Liver (tissue), 9 donors: ENCODE results near the gene ZNF574. TPM values are rescaled to one million over a fixed set of nuclear protein-coding genes. Genes with fewer than 3 reads are reported as not detected.

ENCODE experiments used
- DNase-seq: peaks from one replicate; pipeline ENCODE4 v3.0.0-alpha.2; 2017; ENCODE audit warnings: low spot score
- H3K27ac ChIP-seq, 2 donors: one replicate each; pipeline ENCODE4 v1.7.0; 2013; ENCODE audit warnings: inconsistent platforms in 2 of 2, low read length in 2 of 2, control low read depth in 1 of 2, low read depth in 1 of 2, mild to moderate bottlenecking in 1 of 2
- H3K27me3 ChIP-seq, 4 donors: one replicate each; pipeline versions ENCODE4 v1.6.1 to v1.7.0; 2013; ENCODE audit warnings: low read length in 3 of 4, inconsistent platforms in 1 of 4, mild to moderate bottlenecking in 1 of 4, moderate library complexity in 1 of 4; ENCODE audit not compliant: control insufficient read depth in 4 of 4, insufficient read depth in 4 of 4
- H3K36me3 ChIP-seq, 4 donors: one replicate each; pipeline versions ENCODE4 v1.6.1 to v1.7.0; 2013; ENCODE audit warnings: low read length in 3 of 4, mild to moderate bottlenecking in 3 of 4, low read depth in 1 of 4, moderate library complexity in 1 of 4; ENCODE audit not compliant: control insufficient read depth in 4 of 4, insufficient read depth in 3 of 4
- H3K4me1 ChIP-seq, 4 donors: one replicate each; pipeline versions ENCODE4 v1.6.1 to v1.7.0; 2013; ENCODE audit warnings: low read length in 3 of 4, mild to moderate bottlenecking in 3 of 4, moderate library complexity in 1 of 4; ENCODE audit not compliant: control insufficient read depth in 4 of 4, insufficient read depth in 4 of 4
- H3K4me3 ChIP-seq, 3 donors: one replicate each; pipeline versions ENCODE4 v1.6.1 to v1.7.0; 2013; ENCODE audit warnings: low read length in 3 of 3, control low read depth in 1 of 3, low read depth in 1 of 3, mild to moderate bottlenecking in 1 of 3
- H3K9ac ChIP-seq, 2 donors: one replicate each; pipeline ENCODE4 v1.7.0; 2013; ENCODE audit warnings: low read length in 2 of 2, mild to moderate bottlenecking in 2 of 2, moderate library complexity in 2 of 2, control low read depth in 1 of 2, low read depth in 1 of 2
- H3K9me3 ChIP-seq, 4 donors: one replicate each; pipeline versions ENCODE4 v1.6.1 to v1.7.0; 2013; ENCODE audit warnings: low read length in 3 of 4; ENCODE audit not compliant: control insufficient read depth in 4 of 4
- ATF3 ChIP-seq: IDR thresholded peaks from 2 replicates; pipeline ENCODE4 v1.6.1; 2016; ENCODE audit warnings: antibody characterized with exemption
- CTCF ChIP-seq: fragments of 150-350 bp; IDR thresholded peaks from 2 replicates; pipeline ENCODE4 v1.5.1; 2017; ENCODE audit warnings: improper control_type of control experiment, low read depth, low read length; ENCODE audit not compliant: missing input control
- EGR1 ChIP-seq, 2 donors: IDR thresholded peaks; 2 replicates each; pipeline ENCODE4 v1.6.1; 2016 to 2018; ENCODE audit warnings: antibody characterized with exemption in 2 of 2, low read depth in 2 of 2
- FOXA1 ChIP-seq: IDR thresholded peaks from 2 replicates; pipeline ENCODE4 v1.6.1; 2016; ENCODE audit warnings: antibody characterized with exemption
- FOXA2 ChIP-seq: IDR thresholded peaks from 2 replicates; pipeline ENCODE4 v1.6.1; 2016; ENCODE audit warnings: antibody characterized with exemption
- HNF4G ChIP-seq: IDR thresholded peaks from 2 replicates; pipeline ENCODE4 v1.6.1; 2016; ENCODE audit warnings: antibody characterized with exemption
- JUND ChIP-seq, 2 donors: IDR thresholded peaks; 2 replicates each; pipeline ENCODE4 v1.6.1; 2016; ENCODE audit warnings: antibody characterized with exemption in 2 of 2
- MAX ChIP-seq: IDR thresholded peaks from 2 replicates; pipeline ENCODE4 v1.6.1; 2016; ENCODE audit warnings: antibody characterized with exemption
- NR2F2 ChIP-seq: IDR thresholded peaks from 2 replicates; pipeline ENCODE4 v1.6.1; 2016; ENCODE audit warnings: antibody characterized with exemption
- RAD21 ChIP-seq, 2 donors: IDR thresholded peaks; 2 replicates each; pipeline ENCODE4 v1.6.1; 2016; ENCODE audit warnings: antibody characterized with exemption in 2 of 2, mild to moderate bottlenecking in 2 of 2
- RXRA ChIP-seq, 2 donors: IDR thresholded peaks; 2 replicates each; pipeline ENCODE4 v1.6.1; 2017 to 2018; ENCODE audit warnings: antibody characterized with exemption in 2 of 2, mild to moderate bottlenecking in 1 of 2
- SP1 ChIP-seq: IDR thresholded peaks from 2 replicates; pipeline ENCODE4 v1.6.1; 2018; ENCODE audit warnings: antibody characterized with exemption, mild to moderate bottlenecking
- TAF1 ChIP-seq: conservative IDR thresholded peaks from 2 replicates; pipeline ENCODE4 v1.6.1; 2016; ENCODE audit warnings: antibody characterized with exemption, mild to moderate bottlenecking
- ZBTB33 ChIP-seq: IDR thresholded peaks from 2 replicates; pipeline ENCODE4 v1.6.1; 2016; ENCODE audit warnings: antibody characterized with exemption
- WGBS: extraction: QIAGEN DNeasy Blood & Tissue Kit; methylation state at CpG from one replicate; pipeline ENCODE4 v1.1.7; 2013; 5-methylcytosine and 5-hydroxymethylcytosine counted together
- polyA plus RNA-seq, 2 donors: library from polyadenylated mRNA; stranded (reverse) in 1 of 2; unstranded in 1 of 2; fragments of 200-250 nt in 1 of 2; fragments of >200 nt in 1 of 2; fragmentation: Nextera tagmentation in 1 of 2; extraction: Ambion mirVana in 1 of 2; gene quantifications; one replicate each; pipeline versions ENCODE4 v1.2.1 to v1.2.3, GENCODE V29; 2013 to 2015
- total RNA-seq, 2 donors: library from RNA; depleted of rRNA; stranded (reverse); fragments of >200 nt; gene quantifications; one replicate each; pipeline ENCODE4 v1.2.3, GENCODE V29; 2014
- donor health status: healthy.
- donor health status: healthy.
- donor health status: healthy.
- donor health status: healthy.
- donor health status: healthy.

The ZNF574 gene
- total and polyA plus RNA-seq, 4 donors = 3.3 to 7.4 (median 6.5) TPM

GRCh38 chr19:42032431-42032830 lies 43.5 kb upstream of the ZNF574 start:
- DNase-seq = no peak
- H3K9me3 ChIP-seq = no peaks in the 10 kb centered on the region
- no peak overlapping the region for H3K9ac ChIP-seq
- H3K4me1 ChIP-seq = no peaks in the 10 kb centered on the region
- H3K36me3 ChIP-seq = no peaks in the 10 kb centered on the region
- no peak overlapping the region for H3K4me3 ChIP-seq
- WGBS = 64% methylated on average over 5 of the region's 5 CpGs
- TF ChIP-seq FOXA2 = no peak
- no peak for TF ChIP-seq RAD21 (IDR thresholded peaks at IDR 0.05)
- TF ChIP-seq HNF4G = no peak
- no peak for TF ChIP-seq CTCF
- no peak for TF ChIP-seq ZBTB33
- TF ChIP-seq NR2F2 = no peak
- TF ChIP-seq JUND (IDR thresholded peaks at IDR 0.05) = no peak
- TF ChIP-seq ATF3 = no peak
- no peak for TF ChIP-seq MAX
- no peaks in the 10 kb centered on the region for H3K27me3 ChIP-seq
- no peak overlapping the region for H3K27ac ChIP-seq

GRCh38 chr19:42033413-42033812 lies 42.6 kb upstream of the ZNF574 start:
- Histone ChIP-seq H3K27ac (no peak overlapping the region), H3K36me3 (no peaks in the 10 kb centered on the region), H3K9ac (no peak overlapping the region), H3K4me3 (no peak overlapping the region), H3K27me3 (no peaks in the 10 kb centered on the region), H3K9me3 (no peaks in the 10 kb centered on the region), H3K4me1 (no peaks in the 10 kb centered on the region)
- no peak for DNase-seq
- WGBS = 66% methylated on average over 5 of the region's 5 CpGs
- TF ChIP-seq FOXA1 (no peak), MAX (no peak), EGR1 (IDR thresholded peaks at IDR 0.05; ENCODE audit: low read depth in 2 of 2) (no peak), ZBTB33 (no peak), FOXA2 (no peak), RXRA (IDR thresholded peaks at IDR 0.05) (no peak), CTCF (no peak), NR2F2 (no peak), SP1 (no peak), TAF1 (no peak)
